SK-N-SH treated with all-trans-retinoic acid at 6 μM for 48 hours (cell line): ENCODE data around the gene TSPAN9.

ENCODE experiments used
- ISL1 ChIP-seq: fragments of 250-450 bp; sonication (Bioruptor Pico); IDR thresholded peaks from 2 replicates; pipeline ENCODE4 v2.1.2; 2022; ENCODE audit warnings: mild to moderate bottlenecking, moderate library complexity
- PATZ1 ChIP-seq: fragments of 250-450 bp; sonication (Bioruptor Pico); IDR thresholded peaks from 2 replicates; pipeline ENCODE4 v1.8.0; 2020; ENCODE audit warnings: mild to moderate bottlenecking, moderate library complexity, borderline replicate concordance
- ZFP3 ChIP-seq: fragments of 250-450 bp; sonication (Bioruptor Pico); IDR thresholded peaks from 2 replicates; pipeline ENCODE4 v1.5.0; 2020; ENCODE audit warnings: mild to moderate bottlenecking, moderate library complexity
- ZFP30 ChIP-seq: fragments of 450-650 bp; formaldehyde crosslinking; IDR thresholded peaks from 2 replicates; pipeline ENCODE4 v1.5.0; 2022; ENCODE audit warnings: mild to moderate bottlenecking, moderate library complexity
- ZNF8 ChIP-seq: fragments of 450-650 bp; formaldehyde crosslinking; IDR thresholded peaks from 2 replicates; pipeline ENCODE4 v1.5.0; 2020; ENCODE audit warnings: mild to moderate bottlenecking, moderate library complexity

- TF ChIP-seq ZFP3 (no peak), PATZ1 (CRISPR knock-in tag) (no peak), ISL1 (CRISPR knock-in tag) (no peak), ZFP30 (CRISPR knock-in tag) (no peak), ZNF8 (CRISPR knock-in tag) (no peak)
Measured at GRCh38 chr12:3149515-3150307, 72.5 kb downstream of the TSPAN9 start.
